Lower lobe of right lung (tissue), 2 donors: ENCODE data around the gene TMIGD1. TPM values are rescaled to one million over a fixed set of nuclear protein-coding genes. Genes with fewer than 3 reads are reported as not detected.
A peak's percentile ranks its signal among the peaks of the same experiment; 100 is the strongest.

Experiments
- ATAC-seq, 2 donors: fragments of 200-7000 bp; cut with Tn5 transposase; one replicate each; pipeline ENCODE4 v1.9.1; 2020 to 2022; ENCODE audit warnings: mild to moderate bottlenecking in 2 of 2, moderate library complexity in 2 of 2
- DNase-seq: peaks from one replicate; pipeline ENCODE4 v3.0.0-alpha.2; 2020
- H3K27ac ChIP-seq: fragments of 200-600 bp; one replicate; pipeline ENCODE4 v1.8.0; 2022
- H3K27me3 ChIP-seq: fragments of 200-600 bp; one replicate; pipeline ENCODE4 v1.8.0; 2022; ENCODE audit warnings: low read depth
- H3K36me3 ChIP-seq: fragments of 200-600 bp; one replicate; pipeline ENCODE4 v1.8.0; 2022; ENCODE audit warnings: mild to moderate bottlenecking
- H3K4me1 ChIP-seq: fragments of 200-600 bp; one replicate; pipeline ENCODE4 v1.8.0; 2022
- H3K4me3 ChIP-seq: fragments of 200-600 bp; one replicate; pipeline ENCODE4 v1.8.0; 2022; ENCODE audit warnings: mild to moderate bottlenecking
- H3K9me3 ChIP-seq: fragments of 200-600 bp; one replicate; pipeline ENCODE4 v1.8.0; 2022
- intact Hi-C: fragments of 100-400 bp; cut with DNase I; formaldehyde crosslinking; loops from one replicate; pipeline ENCODE4 v1.11.0; 2022
- total RNA-seq: library from RNA; stranded (reverse); fragmentation: NEBNext Ultra II Directional; extraction: Animal tissue kit (Norgen Biotek cat#: 25700); gene quantifications from one replicate; pipeline ENCODE4 v1.2.1, GENCODE V29; 2021
- TF ChIP-seq, protein P1 (sequence below): fragments of 200-600 bp; IDR thresholded peaks from one replicate; pipeline ENCODE4 v1.8.0; 2022; ENCODE audit warnings: antibody characterized with exemption, mild to moderate bottlenecking
- donor health status: DM: no; HTN: yes; CAD: no; lungs with severe emphysema.

Gene TMIGD1
- total RNA-seq, 1 donor from 2014 or later = not detected

DNA sequence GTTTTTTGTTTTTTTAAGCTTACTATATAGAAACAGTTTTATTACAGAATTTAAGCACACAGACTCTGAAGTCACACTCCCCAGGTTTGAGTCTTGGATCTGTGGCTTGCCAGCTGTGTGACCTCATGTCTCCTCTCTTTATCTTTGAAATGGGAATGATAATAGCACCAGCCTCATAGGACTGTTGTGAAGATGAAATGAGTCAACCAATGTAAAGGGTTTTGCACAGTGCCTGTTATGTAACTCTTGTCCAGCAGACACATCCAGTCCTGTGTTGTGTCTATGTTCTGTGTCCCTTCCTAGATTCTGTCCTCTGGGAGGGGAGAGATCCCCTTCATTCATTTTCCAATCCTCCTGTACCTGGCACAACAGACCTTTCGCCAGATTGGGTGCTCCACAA, 41.8 kb upstream of the TMIGD1 start:
- intact Hi-C loops = no loop called here
- DNase-seq = no peak

DNA sequence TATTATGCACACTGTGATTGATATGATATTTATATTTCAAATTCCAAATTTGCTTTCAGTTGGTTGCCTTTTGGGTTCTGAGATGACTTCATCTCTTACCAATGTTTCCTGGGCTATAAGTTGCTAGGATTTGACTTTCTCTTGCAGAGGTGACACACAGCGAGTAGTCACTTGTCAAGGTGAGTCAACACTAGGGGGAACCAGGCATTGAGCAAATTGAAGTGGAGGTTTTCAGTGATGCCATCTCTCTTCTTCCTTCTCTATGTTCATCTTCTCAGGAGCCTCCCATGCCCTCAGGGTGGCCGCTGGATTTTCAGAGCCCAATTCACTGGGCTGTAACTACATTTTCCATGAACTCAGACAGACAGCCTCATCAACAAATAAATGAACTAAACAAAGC, 38.9 kb upstream of the TMIGD1 start:
- ATAC-seq (no peak), DNase-seq (no peak)
- H3K4me3 ChIP-seq = no peak overlapping the region
- no peaks in the 10 kb centered on the region for H3K9me3 ChIP-seq
- intact Hi-C loops = no loop called here
- H3K4me1 ChIP-seq = peaks cover 9% of the 10 kb centered on the region
- TF ChIP-seq, protein P1, sequence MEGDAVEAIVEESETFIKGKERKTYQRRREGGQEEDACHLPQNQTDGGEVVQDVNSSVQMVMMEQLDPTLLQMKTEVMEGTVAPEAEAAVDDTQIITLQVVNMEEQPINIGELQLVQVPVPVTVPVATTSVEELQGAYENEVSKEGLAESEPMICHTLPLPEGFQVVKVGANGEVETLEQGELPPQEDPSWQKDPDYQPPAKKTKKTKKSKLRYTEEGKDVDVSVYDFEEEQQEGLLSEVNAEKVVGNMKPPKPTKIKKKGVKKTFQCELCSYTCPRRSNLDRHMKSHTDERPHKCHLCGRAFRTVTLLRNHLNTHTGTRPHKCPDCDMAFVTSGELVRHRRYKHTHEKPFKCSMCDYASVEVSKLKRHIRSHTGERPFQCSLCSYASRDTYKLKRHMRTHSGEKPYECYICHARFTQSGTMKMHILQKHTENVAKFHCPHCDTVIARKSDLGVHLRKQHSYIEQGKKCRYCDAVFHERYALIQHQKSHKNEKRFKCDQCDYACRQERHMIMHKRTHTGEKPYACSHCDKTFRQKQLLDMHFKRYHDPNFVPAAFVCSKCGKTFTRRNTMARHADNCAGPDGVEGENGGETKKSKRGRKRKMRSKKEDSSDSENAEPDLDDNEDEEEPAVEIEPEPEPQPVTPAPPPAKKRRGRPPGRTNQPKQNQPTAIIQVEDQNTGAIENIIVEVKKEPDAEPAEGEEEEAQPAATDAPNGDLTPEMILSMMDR = no peak
- H3K27ac ChIP-seq = no peak overlapping the region
- no peaks in the 10 kb centered on the region for H3K27me3 ChIP-seq
- H3K36me3 ChIP-seq = no peaks in the 10 kb centered on the region

More for the DNA sequence above, 41.8 kb upstream of the TMIGD1 start:
- ATAC-seq = no peak
- no peaks in the 10 kb centered on the region for H3K36me3 ChIP-seq
- H3K27ac ChIP-seq = no peak overlapping the region
- H3K9me3 ChIP-seq = no peaks in the 10 kb centered on the region
- H3K27me3 ChIP-seq = no peaks in the 10 kb centered on the region
- TF ChIP-seq, protein P1 = no peak
- H3K4me3 ChIP-seq = no peak overlapping the region
- peaks cover 22% of the 10 kb centered on the region for H3K4me1 ChIP-seq

GRCh38 chr17:30369995-30370394, 36.1 kb upstream of the TMIGD1 start:
- Histone ChIP-seq H3K9me3 (no peaks in the 10 kb centered on the region), H3K4me3 (no peak overlapping the region), H3K27me3 (no peaks in the 10 kb centered on the region), H3K27ac (no peak overlapping the region), H3K36me3 (no peaks in the 10 kb centered on the region), H3K4me1 (no peaks in the 10 kb centered on the region)
- TF ChIP-seq, protein P1 = no peak
- intact Hi-C loops = no loop called here
- no peak for DNase-seq
- ATAC-seq = no peak

GRCh38 chr17:30368912-30369720, 35.3 kb upstream of the TMIGD1 start:
- no peaks in the 10 kb centered on the region for H3K4me1 ChIP-seq
- no peak overlapping the region for H3K4me3 ChIP-seq
- no peaks in the 10 kb centered on the region for H3K9me3 ChIP-seq
- TF ChIP-seq, protein P1 = no peak
- ATAC-seq (peak; percentile 63 to 68), DNase-seq (no peak)
- intact Hi-C loops = no loop called here
- no peak overlapping the region for H3K27ac ChIP-seq
- no peaks in the 10 kb centered on the region for H3K27me3 ChIP-seq
- H3K36me3 ChIP-seq = no peaks in the 10 kb centered on the region

DNA sequence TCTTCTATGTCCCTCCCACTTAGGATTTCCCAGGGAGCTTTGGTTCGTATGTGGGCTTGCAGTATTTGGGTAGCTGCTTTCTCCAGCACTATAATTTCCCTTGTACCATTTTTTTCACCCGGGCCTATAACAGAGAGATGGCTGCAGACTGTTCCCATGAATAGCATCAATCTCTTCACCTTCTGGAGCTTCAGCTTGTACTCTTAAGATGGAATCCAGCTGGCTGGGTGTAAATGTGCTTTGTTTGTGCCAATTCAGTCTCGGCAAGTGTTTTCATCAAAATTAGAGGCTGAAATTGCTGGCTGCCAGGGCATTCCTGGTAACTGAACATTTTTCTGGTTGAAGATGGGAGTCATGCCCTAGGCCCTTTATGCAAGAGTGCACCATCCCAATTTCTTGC, 32.7 kb upstream of the TMIGD1 start:
- Histone ChIP-seq H3K36me3 (no peaks in the 10 kb centered on the region), H3K9me3 (peaks cover 6% of the 10 kb centered on the region), H3K27ac (no peak overlapping the region), H3K27me3 (no peaks in the 10 kb centered on the region), H3K4me1 (no peaks in the 10 kb centered on the region), H3K4me3 (no peak overlapping the region)
- DNase-seq (no peak), ATAC-seq (no peak)
- intact Hi-C loops = no loop called here
- TF ChIP-seq, protein P1 = no peak
